Neuronal stem cell (in vitro differentiated cells): ENCODE data around the gene RAB5B.

ENCODE experiments used
- DNase-seq: peaks from one replicate; pipeline ENCODE4 v3.0.0-alpha.2; 2013; ENCODE audit warnings: low spot score
- H2AFZ ChIP-seq: one replicate; pipeline ENCODE4 v1.6.1; 2013; ENCODE audit warnings: mild to moderate bottlenecking, low read length, inconsistent platforms
- H2AK5ac ChIP-seq: 2 replicates; pipeline ENCODE4 v1.6.1; 2013; ENCODE audit warnings: low read depth, mild to moderate bottlenecking, inconsistent platforms, low read length, moderate library complexity, mixed read lengths
- H2BK120ac ChIP-seq: 2 replicates; pipeline ENCODE4 v1.6.1; 2013; ENCODE audit warnings: low read depth, mild to moderate bottlenecking, inconsistent platforms, low read length, moderate library complexity, mixed read lengths
- H2BK12ac ChIP-seq: one replicate; pipeline ENCODE4 v1.6.1; 2013; ENCODE audit warnings: low read length, inconsistent platforms
- H2BK15ac ChIP-seq: 2 replicates; pipeline ENCODE4 v1.6.1; 2013; ENCODE audit warnings: mild to moderate bottlenecking, low read length, inconsistent platforms, mixed read lengths
- H2BK5ac ChIP-seq: one replicate; pipeline ENCODE4 v1.6.1; 2013; ENCODE audit warnings: inconsistent platforms, mild to moderate bottlenecking, low read length, moderate library complexity
- H3K14ac ChIP-seq: one replicate; pipeline ENCODE4 v1.6.1; 2013; ENCODE audit warnings: low read length, inconsistent platforms
- H3K18ac ChIP-seq: 2 replicates; pipeline ENCODE4 v1.6.1; 2013; ENCODE audit warnings: low read length, inconsistent platforms
- H3K23ac ChIP-seq: 2 replicates; pipeline ENCODE4 v1.6.1; 2013; ENCODE audit warnings: low read depth, mild to moderate bottlenecking, mixed read lengths, low read length, inconsistent platforms; ENCODE audit not compliant: poor library complexity
- H3K27ac ChIP-seq: replicated peaks from 3 replicates; pipeline ENCODE4 v1.5.1; 2013; ENCODE audit warnings: low read length, inconsistent platforms
- H3K27me3 ChIP-seq, 3 experiments: 2 replicates each; pipeline ENCODE4 v1.6.1; 2013; ENCODE audit warnings: low read length in 3 of 3, mild to moderate bottlenecking in 2 of 3, inconsistent platforms in 1 of 3, low read depth in 1 of 3, mixed read lengths in 1 of 3, moderate library complexity in 1 of 3; ENCODE audit not compliant: control insufficient read depth in 3 of 3, insufficient read depth in 3 of 3
- H3K36me3 ChIP-seq, 2 donors: replicated peaks in 1 of 2; 2 replicates each; pipeline ENCODE4 v1.6.1; 2013; ENCODE audit warnings: low read length in 2 of 2; ENCODE audit not compliant: control insufficient read depth in 2 of 2, insufficient read depth in 2 of 2
- H3K4ac ChIP-seq: 2 replicates; pipeline ENCODE4 v1.6.1; 2013; ENCODE audit warnings: inconsistent platforms, mild to moderate bottlenecking, low read length, moderate library complexity
- H3K4me1 ChIP-seq, 2 donors: 1 replicate in 1 of 2; 2 replicates in 1 of 2; pipeline ENCODE4 v1.6.1; 2013; ENCODE audit warnings: low read length in 2 of 2, low read depth in 1 of 2; ENCODE audit not compliant: control insufficient read depth in 2 of 2, insufficient read depth in 1 of 2
- H3K4me2 ChIP-seq: one replicate; pipeline ENCODE4 v1.6.1; 2013; ENCODE audit warnings: mild to moderate bottlenecking, low read length, inconsistent platforms; ENCODE audit not compliant: insufficient read depth, poor library complexity, severe bottlenecking
- H3K4me3 ChIP-seq, 2 donors: 2 replicates each; pipeline ENCODE4 v1.5.1; 2013; ENCODE audit warnings: low read length in 2 of 2, mild to moderate bottlenecking in 2 of 2, inconsistent platforms in 1 of 2, moderate library complexity in 1 of 2
- H3K79me1 ChIP-seq: one replicate; pipeline ENCODE4 v1.6.1; 2013; ENCODE audit warnings: low read depth, mild to moderate bottlenecking, inconsistent platforms, low read length, moderate library complexity
- H3K9ac ChIP-seq: one replicate; pipeline ENCODE4 v1.6.1; 2013; ENCODE audit warnings: mild to moderate bottlenecking, low read depth, low read length, inconsistent platforms; ENCODE audit not compliant: poor library complexity
- H3K9me3 ChIP-seq, 2 donors: replicated peaks in 1 of 2; 2 replicates each; pipeline versions ENCODE3 to v1.6.1; 2013; ENCODE audit warnings: low read length in 2 of 2, mild to moderate bottlenecking in 2 of 2, inconsistent platforms in 1 of 2, low read depth in 1 of 2, mixed read lengths in 1 of 2, moderate library complexity in 1 of 2; ENCODE audit not compliant: control insufficient read depth in 2 of 2, insufficient read depth in 1 of 2
- H4K8ac ChIP-seq: one replicate; pipeline ENCODE4 v1.6.1; 2013; ENCODE audit warnings: low read depth, mild to moderate bottlenecking, inconsistent platforms, low read length, moderate library complexity
- H4K91ac ChIP-seq: one replicate; pipeline ENCODE4 v1.6.1; 2013; ENCODE audit warnings: low read length, low read depth, mild to moderate bottlenecking, inconsistent platforms; ENCODE audit not compliant: poor library complexity
- WGBS, 2 donors: extraction: QIAGEN DNeasy Blood & Tissue Kit; methylation state at CpG; one replicate each; pipeline ENCODE4 v1.1.7; 2013; ENCODE audit warnings: missing lambda C conversion rate in 2 of 2, mixed read lengths in 1 of 2; ENCODE audit not compliant: insufficient read length in 2 of 2, insufficient replicate concordance in 1 of 2; ENCODE audit errors: extremely low coverage in 2 of 2; 5-methylcytosine and 5-hydroxymethylcytosine counted together

The RAB5B gene

DNA sequence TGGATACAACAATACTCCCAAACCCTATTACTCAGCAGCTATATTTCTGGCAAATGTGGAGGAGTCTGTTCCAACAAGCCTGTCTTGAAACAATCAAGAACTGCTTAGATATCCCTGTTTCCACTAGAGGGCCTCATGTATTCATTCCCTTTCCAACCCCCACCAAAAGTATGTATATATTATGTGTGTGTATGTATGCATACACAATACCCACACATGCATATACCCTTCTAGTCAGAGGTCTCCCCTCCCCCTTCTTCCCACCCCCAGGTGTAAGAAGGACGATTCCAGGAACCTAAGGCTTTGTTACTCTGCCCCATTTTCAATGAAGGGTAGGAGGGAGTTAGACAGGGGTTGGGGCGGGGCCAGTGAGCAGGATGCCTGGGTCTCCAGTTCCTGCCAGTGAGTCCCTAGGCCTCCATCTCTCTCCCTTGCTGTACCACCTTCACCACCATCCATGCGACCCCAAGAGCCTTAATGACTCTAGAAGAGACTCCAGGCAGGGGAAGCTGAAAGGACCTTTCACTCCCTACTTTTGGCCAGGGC, 43.0 kb upstream of the RAB5B start, which contains the start of gene DGKA:
Gene DGKA, plus strand, starts transcription at position 392 of the 546 bp plus-strand sequence. CDS start 5,342 bp downstream, outside the sequence.
- DNase-seq = no peak
- Histone ChIP-seq H4K8ac (no peak within 1 kb of the TSS), H2AK5ac (no peak within 1 kb of the TSS), H3K14ac (no peak within 1 kb of the TSS), H2BK12ac (no peak within 1 kb of the TSS), H3K4me3 (peak within 1 kb of the TSS; percentile 58 to 81), H3K79me1 (no peaks in the 10 kb centered on the region), H2BK120ac (no peak within 1 kb of the TSS), H3K4ac (no peak within 1 kb of the TSS), H3K9me3 (no peaks in the 10 kb centered on the region), H3K23ac (no peak within 1 kb of the TSS), H3K27ac (no peak within 1 kb of the TSS), H4K91ac (no peak within 1 kb of the TSS), H2BK15ac (peak within 1 kb of the TSS; percentile 31), H3K18ac (peak within 1 kb of the TSS; percentile 55), H3K36me3 (peaks cover under 1 to 4% of the 10 kb centered on the region in 2 donors), H3K9ac (peak within 1 kb of the TSS; percentile 71), H3K4me2 (peak within 1 kb of the TSS; percentile 80), H2BK5ac (no peak within 1 kb of the TSS), H3K4me1 (peaks cover 13 to 21% of the 10 kb centered on the region in 2 donors), H3K27me3 (peaks cover 4 to 42% (median 20%) of the 10 kb centered on the region in 3 experiments), H2AFZ (peak within 1 kb of the TSS; percentile 88)
- WGBS, 2 donors = no CpG with 5 or more reads among the region's 3 CpGs

DNA sequence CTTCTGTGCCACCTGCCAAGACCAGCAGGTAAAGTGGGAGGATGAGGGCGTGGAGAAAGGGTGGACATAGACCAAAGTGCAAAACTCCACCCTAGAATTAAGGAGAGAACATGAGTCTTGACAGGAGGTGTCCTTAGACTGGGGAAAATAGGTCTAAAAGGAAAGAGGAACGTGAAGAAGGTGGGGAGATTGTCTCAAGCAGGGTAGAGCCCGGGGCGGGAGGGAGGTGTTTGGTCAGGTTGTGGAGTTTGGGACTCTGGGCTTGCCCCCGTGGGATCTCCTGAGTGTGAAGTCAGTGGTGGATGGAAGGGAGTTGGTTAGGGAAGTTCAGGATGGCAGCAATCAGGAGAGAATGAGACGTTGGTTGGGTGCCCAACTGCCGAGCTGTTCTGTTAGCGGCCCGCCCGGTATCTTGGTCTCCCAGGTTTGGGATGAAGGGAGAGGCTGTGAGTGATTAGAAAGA, 42.5 kb upstream of the RAB5B start:
- H3K27me3 ChIP-seq = peaks cover 4 to 44% (median 20%) of the 10 kb centered on the region in 3 experiments
- peaks cover 9 to 16% of the 10 kb centered on the region in 2 donors for H3K4me1 ChIP-seq
- H3K9ac ChIP-seq = no peak overlapping the region
- no peak overlapping the region for H3K14ac ChIP-seq
- no peak overlapping the region for H4K91ac ChIP-seq
- no peaks in the 10 kb centered on the region for H3K79me1 ChIP-seq
- no peaks in the 10 kb centered on the region for H3K36me3 ChIP-seq
- H3K9me3 ChIP-seq = no peaks in the 10 kb centered on the region
- H3K23ac ChIP-seq = no peak overlapping the region
- no peak overlapping the region for H2AK5ac ChIP-seq
- no peak overlapping the region for H3K27ac ChIP-seq
- H2BK15ac ChIP-seq = peak overlapping the region; percentile 4
- H3K4me2 ChIP-seq = peak overlapping the region; percentile 80
- H3K4ac ChIP-seq = no peak overlapping the region
- no peak overlapping the region for H4K8ac ChIP-seq
- no peak overlapping the region for H2BK120ac ChIP-seq
- no CpG with 5 or more reads among the region's 10 CpGs for WGBS, 2 donors
- H2BK5ac ChIP-seq = no peak overlapping the region
- H2AFZ ChIP-seq = peak overlapping the region; percentile 88
- peak overlapping the region; percentile 58 for H3K4me3 ChIP-seq
- no peak overlapping the region for H2BK12ac ChIP-seq
- peak overlapping the region; percentile 49 for H3K18ac ChIP-seq
- DNase-seq = no peak

GRCh38 chr12:55931780-55932550, 41.9 kb upstream of the RAB5B start:
- Histone ChIP-seq H2BK120ac (no peak overlapping the region), H3K23ac (peak overlapping the region; percentile 60), H2AFZ (peak overlapping the region; percentile 88), H3K9ac (peak overlapping the region; percentile 71), H2AK5ac (no peak overlapping the region), H3K27me3 (peaks cover 4 to 47% (median 20%) of the 10 kb centered on the region in 3 experiments), H3K79me1 (no peaks in the 10 kb centered on the region), H2BK15ac (peak overlapping the region; percentile 31), H4K8ac (no peak overlapping the region), H3K4me2 (peak overlapping the region; percentile 80), H3K4me1 (peaks cover 9 to 16% of the 10 kb centered on the region in 2 donors), H3K4me3 (peak overlapping the region; percentile 58 to 81), H2BK5ac (no peak overlapping the region), H3K18ac (peak overlapping the region; percentile 55), H3K14ac (no peak overlapping the region), H2BK12ac (no peak overlapping the region), H3K9me3 (no peaks in the 10 kb centered on the region), H3K27ac (no peak overlapping the region), H3K4ac (no peak overlapping the region), H3K36me3 (no peaks in the 10 kb centered on the region), H4K91ac (no peak overlapping the region)
- no peak for DNase-seq
- no CpG with 5 or more reads among the region's 60 CpGs for WGBS, 2 donors

DNA sequence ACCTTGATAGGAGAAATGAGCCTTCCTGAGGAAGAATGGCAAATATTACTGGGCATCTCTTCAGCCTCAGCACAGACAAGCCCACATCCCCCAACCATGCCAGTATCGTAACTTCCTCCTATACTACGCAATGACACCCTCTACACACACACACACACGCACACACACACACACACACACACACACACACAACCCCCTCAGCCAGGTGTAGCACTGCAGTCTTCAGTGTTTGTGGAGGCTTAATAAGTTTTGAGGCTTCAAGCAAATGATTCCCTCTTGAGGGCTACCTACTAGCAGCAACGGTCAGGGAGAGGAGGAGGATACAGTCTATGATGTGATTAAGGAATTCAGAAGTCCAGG, 41.3 kb upstream of the RAB5B start:
- Histone ChIP-seq H4K8ac (no peak overlapping the region), H2AFZ (peak overlapping the region; percentile 88), H3K79me1 (no peaks in the 10 kb centered on the region), H3K4me1 (peaks cover 9 to 16% of the 10 kb centered on the region in 2 donors), H3K9me3 (no peaks in the 10 kb centered on the region), H3K4me2 (peak overlapping the region; percentile 80), H3K27ac (no peak overlapping the region), H3K4ac (no peak overlapping the region), H3K18ac (no peak overlapping the region), H3K23ac (no peak overlapping the region), H4K91ac (no peak overlapping the region), H3K14ac (no peak overlapping the region), H2BK15ac (no peak overlapping the region), H3K27me3 (peaks cover 4 to 47% (median 20%) of the 10 kb centered on the region in 3 experiments), H3K36me3 (no peaks in the 10 kb centered on the region), H2AK5ac (no peak overlapping the region), H2BK120ac (no peak overlapping the region), H2BK12ac (no peak overlapping the region), H3K4me3 (peak overlapping the region; percentile 58 to 81), H2BK5ac (no peak overlapping the region), H3K9ac (peak overlapping the region; percentile 27)
- no peak for DNase-seq
- no CpG with 5 or more reads among the region's 4 CpGs for WGBS, 2 donors
